Activated CD8-positive, alpha-beta memory T cell treated with anti-CD3 and anti-CD28 coated beads, Interleukin-2, amount 50 U/mL, for 1 hour (primary cell): Measurements from ENCODE around the gene HFE.

Experiments used
- DNase-seq: peaks from one replicate; pipeline ENCODE4 v3.0.0-alpha.2; 2020; ENCODE audit errors: extremely low read depth

The HFE gene

GRCh38 chr6:26133730-26134129 lies 46.5 kb downstream of the HFE start:
- DNase-seq = no peak

GRCh38 chr6:26136321-26136720 lies 49.1 kb downstream of the HFE start:
- no peak for DNase-seq

GRCh38 chr6:26140254-26140966 lies 53.2 kb downstream of the HFE start:
- DNase-seq = no peak

GRCh38 chr6:26140967-26141294 lies 53.7 kb downstream of the HFE start:
- DNase-seq = no peak

- no peak for DNase-seq
These were observed 54.2 kb downstream of the HFE start for GRCh38 chr6:26141378-26141904.

- no peak for DNase-seq
These were observed 54.8 kb downstream of the HFE start for GRCh38 chr6:26142026-26142425.
